Measurements from ENCODE around the gene HOXA5.

The HOXA5 gene

GRCh38 chr7:27094304-27095049 is 49.0 kb downstream of the HOXA5 start:
- TF ChIP-seq BACH2 (CRISPR knock-in tag; IDR thresholded peaks at IDR 0.05; ENCODE audit: borderline replicate concordance) (no peak), PATZ1 (CRISPR knock-in tag; IDR thresholded peaks at IDR 0.05; ENCODE audit: borderline replicate concordance) (no peak), TSHZ2 (CRISPR knock-in tag; IDR thresholded peaks at IDR 0.05) (no peak), TCF4 (CRISPR knock-in tag; IDR thresholded peaks at IDR 0.05; ENCODE audit: borderline replicate concordance) (no peak), ISL1 (CRISPR knock-in tag; IDR thresholded peaks at IDR 0.05) (no peak), ZFP3 (CRISPR knock-in tag; IDR thresholded peaks at IDR 0.05) (no peak), SNAI2 (CRISPR knock-in tag; IDR thresholded peaks at IDR 0.05) (no peak), ZC3H10 (CRISPR knock-in tag; IDR thresholded peaks at IDR 0.05) (no peak), CSDC2 (CRISPR knock-in tag; IDR thresholded peaks at IDR 0.05) (no peak)
- no peak for ATAC-seq

- no peak for ATAC-seq
- TF ChIP-seq CREB5 (CRISPR knock-in tag; IDR thresholded peaks at IDR 0.05; ENCODE audit: low read depth): no peak
These were observed 50.1 kb downstream of the HOXA5 start for GRCh38 chr7:27093184-27093895.

- ATAC-seq: no peak
- no peak for TF ChIP-seq ZNF565 (CRISPR knock-in tag; conservative IDR thresholded peaks at IDR 0.05; ENCODE audit: low read depth)
- no peak for TF ChIP-seq TOX (CRISPR knock-in tag; IDR thresholded peaks at IDR 0.05; ENCODE audit: borderline replicate concordance)
- no peak for TF ChIP-seq OSR1 (CRISPR knock-in tag; IDR thresholded peaks at IDR 0.05)
- no peak for TF ChIP-seq CSDC2 (CRISPR knock-in tag; IDR thresholded peaks at IDR 0.05)
- TF ChIP-seq GLIS3 (CRISPR knock-in tag; IDR thresholded peaks at IDR 0.05): no peak
- TF ChIP-seq ZC3H10 (CRISPR knock-in tag; IDR thresholded peaks at IDR 0.05): no peak
- TF ChIP-seq BACH2 (CRISPR knock-in tag; IDR thresholded peaks at IDR 0.05; ENCODE audit: borderline replicate concordance): no peak
- TF ChIP-seq SNAI2 (CRISPR knock-in tag; IDR thresholded peaks at IDR 0.05): no peak
- TF ChIP-seq ZFP30 (CRISPR knock-in tag; IDR thresholded peaks at IDR 0.05): no peak
- no peak for TF ChIP-seq ZNF70 (CRISPR knock-in tag; IDR thresholded peaks at IDR 0.05)
- no peak for TF ChIP-seq ZNF8 (CRISPR knock-in tag; IDR thresholded peaks at IDR 0.05)
These were observed 50.7 kb downstream of the HOXA5 start for GRCh38 chr7:27092819-27093110.

- no peak for ATAC-seq
- TF ChIP-seq ZC3H10 (CRISPR knock-in tag; IDR thresholded peaks at IDR 0.05): no peak
- TF ChIP-seq CSRNP3 (CRISPR knock-in tag; IDR thresholded peaks at IDR 0.05): no peak
- TF ChIP-seq ISL1 (CRISPR knock-in tag; IDR thresholded peaks at IDR 0.05): no peak
- TF ChIP-seq GLIS3 (CRISPR knock-in tag; IDR thresholded peaks at IDR 0.05): no peak
These were observed 51.3 kb downstream of the HOXA5 start for GRCh38 chr7:27091941-27092818.
